Measurements from ENCODE around the gene ACTN2.

ACTN2 gene

GRCh38 chr1:236768601-236769000, 82.3 kb downstream of the ACTN2 start:
- TF ChIP-seq, protein P1, sequence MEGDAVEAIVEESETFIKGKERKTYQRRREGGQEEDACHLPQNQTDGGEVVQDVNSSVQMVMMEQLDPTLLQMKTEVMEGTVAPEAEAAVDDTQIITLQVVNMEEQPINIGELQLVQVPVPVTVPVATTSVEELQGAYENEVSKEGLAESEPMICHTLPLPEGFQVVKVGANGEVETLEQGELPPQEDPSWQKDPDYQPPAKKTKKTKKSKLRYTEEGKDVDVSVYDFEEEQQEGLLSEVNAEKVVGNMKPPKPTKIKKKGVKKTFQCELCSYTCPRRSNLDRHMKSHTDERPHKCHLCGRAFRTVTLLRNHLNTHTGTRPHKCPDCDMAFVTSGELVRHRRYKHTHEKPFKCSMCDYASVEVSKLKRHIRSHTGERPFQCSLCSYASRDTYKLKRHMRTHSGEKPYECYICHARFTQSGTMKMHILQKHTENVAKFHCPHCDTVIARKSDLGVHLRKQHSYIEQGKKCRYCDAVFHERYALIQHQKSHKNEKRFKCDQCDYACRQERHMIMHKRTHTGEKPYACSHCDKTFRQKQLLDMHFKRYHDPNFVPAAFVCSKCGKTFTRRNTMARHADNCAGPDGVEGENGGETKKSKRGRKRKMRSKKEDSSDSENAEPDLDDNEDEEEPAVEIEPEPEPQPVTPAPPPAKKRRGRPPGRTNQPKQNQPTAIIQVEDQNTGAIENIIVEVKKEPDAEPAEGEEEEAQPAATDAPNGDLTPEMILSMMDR (IDR thresholded peaks at IDR 0.05; ENCODE audit: low read depth, low read length) = no peak
- peak in 1 of 2 donors; percentile 6 for DNase-seq (ENCODE audit: low read depth in 2 of 2)

GRCh38 chr1:236773919-236774318, 87.6 kb downstream of the ACTN2 start:
- H3K4me3 ChIP-seq (replicated peaks in 1 of 2; ENCODE audit: low read depth in 2 of 2, low read length in 2 of 2) = no peak overlapping the region
- TF ChIP-seq, protein P1 (IDR thresholded peaks at IDR 0.05; ENCODE audit: low read depth, low read length) = no peak
- DNase-seq (ENCODE audit: low read depth in 2 of 2) = no peak

More at GRCh38 chr1:236768601-236769000, 82.3 kb downstream of the ACTN2 start:
- H3K4me3 ChIP-seq (replicated peaks in 1 of 2; ENCODE audit: low read depth in 2 of 2, low read length in 2 of 2) = no peak overlapping the region

- H3K4me3 ChIP-seq (replicated peaks in 1 of 2; ENCODE audit: low read depth in 2 of 2, low read length in 2 of 2) = no peak overlapping the region
- TF ChIP-seq, protein P1 (IDR thresholded peaks at IDR 0.05; ENCODE audit: low read depth, low read length) = peak; percentile 18
- peak; percentile 38 to 68 for DNase-seq (ENCODE audit: low read depth in 2 of 2)
These were observed 88.6 kb downstream of the ACTN2 start for GRCh38 chr1:236774926-236775325.

DNA sequence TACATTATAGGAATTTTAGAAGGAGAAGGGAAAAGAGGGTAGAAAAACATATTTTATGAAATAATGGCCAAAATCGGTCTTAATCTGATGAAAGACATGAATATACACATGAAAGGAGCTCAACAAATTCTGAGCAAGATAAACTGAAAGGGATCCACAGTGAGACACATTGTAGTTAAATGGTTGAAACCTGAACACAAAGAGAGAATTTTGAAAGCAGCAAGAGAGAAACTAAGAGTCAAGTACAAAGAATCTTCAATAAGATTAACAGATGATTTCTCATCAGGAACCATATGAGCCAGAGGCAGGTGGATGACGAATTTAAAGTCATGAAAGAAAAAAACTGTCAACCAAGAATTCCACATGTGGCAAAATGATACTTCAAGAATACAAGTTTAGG, 93.0 kb downstream of the ACTN2 start:
- no peak for DNase-seq (ENCODE audit: low read depth in 2 of 2)
- TF ChIP-seq, protein P1 (IDR thresholded peaks at IDR 0.05; ENCODE audit: low read depth, low read length) = no peak
- no peak overlapping the region for H3K4me3 ChIP-seq (replicated peaks in 1 of 2; ENCODE audit: low read depth in 2 of 2, low read length in 2 of 2)

GRCh38 chr1:236785477-236785876, 99.2 kb downstream of the ACTN2 start:
- no peak overlapping the region for H3K4me3 ChIP-seq (replicated peaks in 1 of 2; ENCODE audit: low read depth in 2 of 2, low read length in 2 of 2)
- no peak for DNase-seq (ENCODE audit: low read depth in 2 of 2)
- TF ChIP-seq, protein P1 (IDR thresholded peaks at IDR 0.05; ENCODE audit: low read depth, low read length) = no peak

- TF ChIP-seq, protein P1 (IDR thresholded peaks at IDR 0.05; ENCODE audit: low read depth, low read length) = no peak
- no peak overlapping the region for H3K4me3 ChIP-seq (replicated peaks in 1 of 2; ENCODE audit: low read depth in 2 of 2, low read length in 2 of 2)
- DNase-seq (ENCODE audit: low read depth in 2 of 2) = no peak
These were observed 100.2 kb downstream of the ACTN2 start for GRCh38 chr1:236786453-236786852.

DNA sequence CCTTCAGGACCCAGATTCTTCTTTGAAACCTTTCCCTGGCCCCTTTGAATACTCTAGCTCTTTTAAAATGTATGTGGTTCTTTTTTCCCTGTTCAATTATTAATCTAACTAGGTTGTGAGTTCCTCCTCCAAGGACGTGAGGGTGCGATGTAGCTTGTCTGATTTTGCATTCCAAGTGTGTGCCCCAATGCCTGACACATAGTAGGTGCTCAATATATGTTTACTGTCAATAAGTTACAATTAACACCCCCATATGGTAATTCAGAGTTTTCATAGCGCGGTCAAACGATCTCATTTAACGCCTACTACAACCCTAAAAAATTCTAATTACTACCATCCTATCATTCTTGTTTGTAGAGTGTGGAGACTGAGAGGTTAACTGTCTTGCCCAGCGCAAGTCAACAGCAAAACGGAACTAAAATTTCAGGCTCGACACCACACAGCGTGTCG, 108.3 kb downstream of the ACTN2 start:
- H3K4me3 ChIP-seq (replicated peaks in 1 of 2; ENCODE audit: low read depth in 2 of 2, low read length in 2 of 2) = peak overlapping the region; percentile 91 to 92
- DNase-seq (ENCODE audit: low read depth in 2 of 2) = no peak
- TF ChIP-seq, protein P1 (IDR thresholded peaks at IDR 0.05; ENCODE audit: low read depth, low read length) = no peak

Data from cardiac fibroblast (primary cell).